Left ventricle myocardium inferior (tissue), 1 donor: ENCODE data around the gene SLC44A4. TPM values are rescaled to one million over a fixed set of nuclear protein-coding genes. Genes with fewer than 3 reads are reported as not detected.

Source experiments
- DNase-seq: peaks from one replicate; pipeline ENCODE4 v3.0.0-alpha.2; 2020
- H3K27ac ChIP-seq: fragments of 200-600 bp; replicated peaks from 2 replicates; pipeline ENCODE4 v1.8.0; 2021
- H3K27me3 ChIP-seq: fragments of 200-600 bp; 2 replicates; pipeline ENCODE4 v1.8.0; 2021; ENCODE audit warnings: low read depth
- H3K36me3 ChIP-seq: fragments of 200-600 bp; 2 replicates; pipeline ENCODE4 v1.8.0; 2021
- H3K4me1 ChIP-seq: fragments of 200-600 bp; 2 replicates; pipeline ENCODE4 v1.8.0; 2021
- H3K4me3 ChIP-seq: fragments of 200-600 bp; 2 replicates; pipeline ENCODE4 v1.8.0; 2021; ENCODE audit warnings: mild to moderate bottlenecking, moderate library complexity
- H3K9me3 ChIP-seq: fragments of 200-600 bp; replicated peaks from 2 replicates; pipeline ENCODE4 v1.8.0; 2021
- CTCF ChIP-seq: fragments of 200-600 bp; IDR thresholded peaks from 2 replicates; pipeline ENCODE4 v1.8.0; 2021; ENCODE audit warnings: antibody characterized with exemption, mild to moderate bottlenecking, borderline replicate concordance
- intact Hi-C: fragments of 100-400 bp; cut with micrococcal nuclease; formaldehyde crosslinking; loops from one replicate; pipeline ENCODE4 v1.11.0; 2022
- total RNA-seq: library from RNA; stranded (reverse); fragmentation: NEBNext Ultra II Directional; extraction: Animal tissue kit (Norgen Biotek cat#: 25700); gene quantifications from one replicate; pipeline ENCODE4 v1.2.1, GENCODE V29; 2021
- donor health status: DM: no; HTN: yes; CAD: no; lungs with severe emphysema.

Gene SLC44A4
- total RNA-seq, 1 donor from 2014 or later = 0.08 TPM

GRCh38 chr6:31920811-31921210, 42.0 kb upstream of the SLC44A4 start:
- Histone ChIP-seq H3K36me3 (no peaks in the 10 kb centered on the region), H3K9me3 (no peaks in the 10 kb centered on the region), H3K27ac (no peak overlapping the region), H3K27me3 (no peaks in the 10 kb centered on the region), H3K4me1 (no peaks in the 10 kb centered on the region), H3K4me3 (no peak overlapping the region)
- TF ChIP-seq CTCF = no peak
- intact Hi-C loops = no loop called here
- no peak for DNase-seq

- H3K27ac ChIP-seq = no peak overlapping the region
- H3K36me3 ChIP-seq = no peaks in the 10 kb centered on the region
- no peak for TF ChIP-seq CTCF
- no peaks in the 10 kb centered on the region for H3K27me3 ChIP-seq
- no peaks in the 10 kb centered on the region for H3K4me1 ChIP-seq
- DNase-seq = no peak
- H3K9me3 ChIP-seq = no peaks in the 10 kb centered on the region
- intact Hi-C loops = no loop called here
- no peak overlapping the region for H3K4me3 ChIP-seq
These were observed 41.0 kb upstream of the SLC44A4 start for GRCh38 chr6:31919624-31920303.

GRCh38 chr6:31918069-31918720, 39.4 kb upstream of the SLC44A4 start:
- H3K4me1 ChIP-seq = no peaks in the 10 kb centered on the region
- no peak for DNase-seq
- no peak overlapping the region for H3K27ac ChIP-seq
- no peak for TF ChIP-seq CTCF
- no peaks in the 10 kb centered on the region for H3K36me3 ChIP-seq
- no peak overlapping the region for H3K4me3 ChIP-seq
- H3K9me3 ChIP-seq = no peaks in the 10 kb centered on the region
- peaks cover 7% of the 10 kb centered on the region for H3K27me3 ChIP-seq
- intact Hi-C loops = no loop called here

GRCh38 chr6:31915756-31916155, 37.0 kb upstream of the SLC44A4 start:
- no peak overlapping the region for H3K27ac ChIP-seq
- no peak for TF ChIP-seq CTCF
- intact Hi-C loops = no loop called here
- H3K27me3 ChIP-seq = peaks cover 20% of the 10 kb centered on the region
- H3K4me1 ChIP-seq = no peaks in the 10 kb centered on the region
- DNase-seq = no peak
- H3K36me3 ChIP-seq = no peaks in the 10 kb centered on the region
- no peaks in the 10 kb centered on the region for H3K9me3 ChIP-seq
- no peak overlapping the region for H3K4me3 ChIP-seq

GRCh38 chr6:31915351-31915750, 36.6 kb upstream of the SLC44A4 start:
- no peak for DNase-seq
- intact Hi-C loops = no loop called here
- no peaks in the 10 kb centered on the region for H3K9me3 ChIP-seq
- no peak overlapping the region for H3K4me3 ChIP-seq
- no peak for TF ChIP-seq CTCF
- H3K27me3 ChIP-seq = peaks cover 24% of the 10 kb centered on the region
- no peaks in the 10 kb centered on the region for H3K4me1 ChIP-seq
- H3K36me3 ChIP-seq = no peaks in the 10 kb centered on the region
- H3K27ac ChIP-seq = no peak overlapping the region
